Neural cell (in vitro differentiated cells): Measurements from ENCODE around the gene TRABD2A. TPM values are rescaled to one million over a fixed set of nuclear protein-coding genes. Genes with fewer than 3 reads are reported as not detected.

Experiments
- H2AFZ ChIP-seq: fragments of 200-600, 300-800 bp; sonication (generic), shearing (Covaris generic); 2 replicates; pipeline ENCODE4 v1.6.0; 2014; ENCODE audit warnings: low read depth, mild to moderate bottlenecking, antibody characterized with exemption, low read length, moderate library complexity
- H3F3A ChIP-seq: fragments of 200-600 bp; shearing (Covaris generic); 2 replicates; pipeline ENCODE4 v1.6.1; 2016; ENCODE audit warnings: mild to moderate bottlenecking, moderate library complexity, mixed read lengths, antibody characterized with exemption, low read length; ENCODE audit not compliant: insufficient read depth, poor library complexity, severe bottlenecking
- H3K27ac ChIP-seq: fragments of 200-600, 300-800 bp; sonication (generic), shearing (Covaris generic); 2 replicates; pipeline ENCODE4 v1.5.1; 2014; ENCODE audit warnings: mild to moderate bottlenecking, low read length, moderate library complexity
- H3K27me3 ChIP-seq: fragments of 300-800, 200-600 bp; sonication (generic), shearing (Covaris generic); 2 replicates; pipeline ENCODE4 v1.6.0; 2014; ENCODE audit warnings: mild to moderate bottlenecking, low read depth, low read length, moderate library complexity; ENCODE audit not compliant: insufficient read depth
- H3K36me3 ChIP-seq: fragments of 300-800, 200-600 bp; sonication (generic), shearing (Covaris generic); 2 replicates; pipeline ENCODE4 v1.5.1; 2014; ENCODE audit warnings: mild to moderate bottlenecking, antibody characterized with exemption, low read length, moderate library complexity; ENCODE audit not compliant: insufficient read depth
- H3K4me2 ChIP-seq: fragments of 300-800, 200-600 bp; sonication (generic), shearing (Covaris generic); 2 replicates; pipeline ENCODE4 v1.6.0; 2014; ENCODE audit warnings: mild to moderate bottlenecking, low read length
- H3K4me3 ChIP-seq: fragments of 300-800, 200-600 bp; sonication (generic), shearing (Covaris generic); 2 replicates; pipeline ENCODE4 v1.5.1; 2014; ENCODE audit warnings: mild to moderate bottlenecking, low read length, moderate library complexity
- H3K79me2 ChIP-seq: fragments of 200-600 bp; shearing (Covaris generic); replicated peaks from 2 replicates; pipeline ENCODE4 v1.6.0; 2014; ENCODE audit warnings: mild to moderate bottlenecking, low read length, moderate library complexity; ENCODE audit not compliant: insufficient read depth
- H3K9ac ChIP-seq: fragments of 300-800, 200-600 bp; sonication (generic), shearing (Covaris generic); 2 replicates; pipeline ENCODE4 v1.6.1; 2016; ENCODE audit warnings: mild to moderate bottlenecking, low read length, mixed read lengths
- H3K9me2 ChIP-seq: fragments of 200-600 bp; shearing (Covaris generic); 2 replicates; pipeline ENCODE4 v1.6.1; 2016; ENCODE audit warnings: mild to moderate bottlenecking, low read length, mixed read lengths; ENCODE audit not compliant: insufficient read depth
- H3K9me3 ChIP-seq: fragments of 200-600, 300-800 bp; sonication (generic), shearing (Covaris generic); 2 replicates; pipeline ENCODE4 v1.6.1; 2016; ENCODE audit warnings: mild to moderate bottlenecking, mixed run types, low read length, moderate library complexity, mixed read lengths
- H4K20me1 ChIP-seq: fragments of 200-600 bp; shearing (Covaris generic); 2 replicates; pipeline ENCODE4 v1.6.1; 2016; ENCODE audit warnings: mild to moderate bottlenecking, mixed run types; ENCODE audit not compliant: insufficient read depth
- CTCF ChIP-seq: fragments of 450-650 bp; IDR thresholded peaks from 2 replicates; pipeline ENCODE4 v1.5.1; 2014; ENCODE audit warnings: antibody characterized with exemption, mild to moderate bottlenecking, moderate library complexity; ENCODE audit not compliant: poor library complexity, severe bottlenecking
- EP300 ChIP-seq: fragments of 450-650 bp; conservative IDR thresholded peaks from 2 replicates; pipeline ENCODE4 v1.6.1; 2014; ENCODE audit warnings: antibody characterized with exemption, mild to moderate bottlenecking, moderate library complexity; ENCODE audit not compliant: poor library complexity, severe bottlenecking
- EZH2 ChIP-seq: fragments of 200-600, 300-800 bp; shearing (Covaris generic), sonication (generic); IDR thresholded peaks from 2 replicates; pipeline ENCODE4 v1.6.1; 2014; ENCODE audit warnings: antibody characterized with exemption, low read length, borderline replicate concordance, mild to moderate bottlenecking; ENCODE audit not compliant: insufficient read depth, poor library complexity, severe bottlenecking
- MXI1 ChIP-seq: fragments of 450-650 bp; conservative IDR thresholded peaks from 2 replicates; pipeline ENCODE4 v1.6.1; 2014; ENCODE audit warnings: antibody characterized with exemption, mild to moderate bottlenecking; ENCODE audit not compliant: poor library complexity, severe bottlenecking
- POLR2AphosphoS5 ChIP-seq: IDR thresholded peaks from 2 replicates; pipeline ENCODE4 v1.6.1; 2012
- RAD21 ChIP-seq: fragments of 450-650 bp; conservative IDR thresholded peaks from 2 replicates; pipeline ENCODE4 v1.6.1; 2014; ENCODE audit warnings: antibody characterized with exemption, mild to moderate bottlenecking, moderate library complexity
- SMC3 ChIP-seq: fragments of 450-650 bp; conservative IDR thresholded peaks from 2 replicates; pipeline ENCODE4 v1.6.1; 2014; ENCODE audit warnings: antibody characterized with exemption, mild to moderate bottlenecking, moderate library complexity; ENCODE audit not compliant: poor library complexity
- TAF1 ChIP-seq: IDR thresholded peaks from 2 replicates; pipeline ENCODE4 v1.6.1; 2012; ENCODE audit warnings: low read depth
- polyA plus RNA-seq: library from polyadenylated mRNA; depleted of rRNA; stranded (reverse); fragments of >200 nt; gene quantifications from 2 replicates; pipeline ENCODE4 v1.2.3, GENCODE V29; 2014
- TF ChIP-seq, protein P1 (sequence below): IDR thresholded peaks from 2 replicates; pipeline ENCODE4 v1.6.1; 2012; ENCODE audit warnings: borderline replicate concordance

The TRABD2A gene
- polyA plus RNA-seq, 1 donor from 2014 or later, result 0.17 TPM

DNA sequence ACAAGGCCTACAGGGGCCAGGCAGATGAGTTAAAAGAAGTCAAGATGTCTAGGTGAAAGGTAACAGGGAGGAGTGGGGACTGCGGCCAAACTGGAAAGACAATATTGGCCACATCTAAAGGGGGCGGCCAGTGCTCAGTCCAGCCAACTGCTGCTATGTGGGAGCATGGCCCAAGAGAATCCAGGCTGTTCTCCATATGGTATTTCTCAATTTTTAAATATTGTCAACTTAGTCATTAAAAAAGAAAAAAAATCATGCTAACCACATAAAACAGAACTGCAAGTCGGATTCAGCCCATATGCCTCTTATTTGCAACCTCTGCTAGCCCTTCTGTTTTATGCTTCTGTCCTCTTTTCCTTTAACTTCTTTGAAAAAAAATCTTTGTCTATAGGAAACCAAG is 14.8 kb downstream of the TRABD2A start:
- no peak overlapping the region for H2AFZ ChIP-seq
- no peak overlapping the region for H3K9ac ChIP-seq
- no peaks in the 10 kb centered on the region for H3K9me3 ChIP-seq
- no peaks in the 10 kb centered on the region for H3K27me3 ChIP-seq
- H3K36me3 ChIP-seq, result no peaks in the 10 kb centered on the region
- no peak for TF ChIP-seq EZH2
- H3K79me2 ChIP-seq, result no peaks in the 10 kb centered on the region
- H3K9me2 ChIP-seq, result no peaks in the 10 kb centered on the region
- H4K20me1 ChIP-seq, result no peaks in the 10 kb centered on the region
- no peak overlapping the region for H3K4me3 ChIP-seq
- H3F3A ChIP-seq, result no peaks in the 10 kb centered on the region
- no peak overlapping the region for H3K27ac ChIP-seq
- H3K4me2 ChIP-seq, result no peak overlapping the region

GRCh38 chr2:84865181-84865783 is 15.6 kb downstream of the TRABD2A start:
- no peaks in the 10 kb centered on the region for H3K9me2 ChIP-seq
- H3K9ac ChIP-seq, result no peak overlapping the region
- H4K20me1 ChIP-seq, result no peaks in the 10 kb centered on the region
- TF ChIP-seq EZH2 (no peak), MXI1 (no peak), RAD21 (peak; percentile 56), CTCF (peak; percentile 56), SMC3 (peak; percentile 47)
- TF ChIP-seq, protein P1, sequence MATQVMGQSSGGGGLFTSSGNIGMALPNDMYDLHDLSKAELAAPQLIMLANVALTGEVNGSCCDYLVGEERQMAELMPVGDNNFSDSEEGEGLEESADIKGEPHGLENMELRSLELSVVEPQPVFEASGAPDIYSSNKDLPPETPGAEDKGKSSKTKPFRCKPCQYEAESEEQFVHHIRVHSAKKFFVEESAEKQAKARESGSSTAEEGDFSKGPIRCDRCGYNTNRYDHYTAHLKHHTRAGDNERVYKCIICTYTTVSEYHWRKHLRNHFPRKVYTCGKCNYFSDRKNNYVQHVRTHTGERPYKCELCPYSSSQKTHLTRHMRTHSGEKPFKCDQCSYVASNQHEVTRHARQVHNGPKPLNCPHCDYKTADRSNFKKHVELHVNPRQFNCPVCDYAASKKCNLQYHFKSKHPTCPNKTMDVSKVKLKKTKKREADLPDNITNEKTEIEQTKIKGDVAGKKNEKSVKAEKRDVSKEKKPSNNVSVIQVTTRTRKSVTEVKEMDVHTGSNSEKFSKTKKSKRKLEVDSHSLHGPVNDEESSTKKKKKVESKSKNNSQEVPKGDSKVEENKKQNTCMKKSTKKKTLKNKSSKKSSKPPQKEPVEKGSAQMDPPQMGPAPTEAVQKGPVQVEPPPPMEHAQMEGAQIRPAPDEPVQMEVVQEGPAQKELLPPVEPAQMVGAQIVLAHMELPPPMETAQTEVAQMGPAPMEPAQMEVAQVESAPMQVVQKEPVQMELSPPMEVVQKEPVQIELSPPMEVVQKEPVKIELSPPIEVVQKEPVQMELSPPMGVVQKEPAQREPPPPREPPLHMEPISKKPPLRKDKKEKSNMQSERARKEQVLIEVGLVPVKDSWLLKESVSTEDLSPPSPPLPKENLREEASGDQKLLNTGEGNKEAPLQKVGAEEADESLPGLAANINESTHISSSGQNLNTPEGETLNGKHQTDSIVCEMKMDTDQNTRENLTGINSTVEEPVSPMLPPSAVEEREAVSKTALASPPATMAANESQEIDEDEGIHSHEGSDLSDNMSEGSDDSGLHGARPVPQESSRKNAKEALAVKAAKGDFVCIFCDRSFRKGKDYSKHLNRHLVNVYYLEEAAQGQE, result no peak
- no peaks in the 10 kb centered on the region for H3F3A ChIP-seq
- no peaks in the 10 kb centered on the region for H3K9me3 ChIP-seq
- no peaks in the 10 kb centered on the region for H3K27me3 ChIP-seq
- H3K4me3 ChIP-seq, result no peak overlapping the region
- H3K4me2 ChIP-seq, result no peak overlapping the region
- no peaks in the 10 kb centered on the region for H3K79me2 ChIP-seq
- no peaks in the 10 kb centered on the region for H3K36me3 ChIP-seq
- H3K27ac ChIP-seq, result no peak overlapping the region
- H2AFZ ChIP-seq, result no peak overlapping the region

DNA sequence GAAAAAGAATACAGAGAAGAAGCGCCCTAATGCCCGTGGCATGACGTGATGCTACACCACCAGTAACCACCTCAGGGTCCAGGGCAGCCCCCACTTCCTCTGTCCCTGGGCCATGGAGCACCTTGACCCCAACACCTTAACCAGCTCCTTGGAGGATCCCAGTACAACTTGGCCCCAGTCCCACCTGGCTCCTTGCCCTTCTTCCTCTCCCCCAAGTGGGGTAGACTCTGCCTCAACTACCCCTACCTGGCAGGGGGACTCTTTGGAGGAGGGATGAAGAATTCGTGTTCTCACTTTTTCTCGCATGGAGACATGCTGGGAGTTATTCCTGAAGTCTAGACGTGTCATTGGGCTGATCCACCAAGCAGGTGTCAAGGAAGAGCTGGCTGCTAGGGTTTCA is 18.9 kb downstream of the TRABD2A start:
- no peak overlapping the region for H3K9ac ChIP-seq
- no peaks in the 10 kb centered on the region for H3K27me3 ChIP-seq
- H2AFZ ChIP-seq, result no peak overlapping the region
- no peak overlapping the region for H3K27ac ChIP-seq
- no peak overlapping the region for H3K4me3 ChIP-seq
- H3K79me2 ChIP-seq, result no peaks in the 10 kb centered on the region
- H3K36me3 ChIP-seq, result no peaks in the 10 kb centered on the region
- no peaks in the 10 kb centered on the region for H3K9me2 ChIP-seq
- TF ChIP-seq RAD21 (no peak), EZH2 (no peak), MXI1 (no peak), TAF1 (no peak), CTCF (no peak), POLR2AphosphoS5 (no peak), EP300 (no peak), SMC3 (no peak)
- TF ChIP-seq, protein P1, result no peak
- no peaks in the 10 kb centered on the region for H4K20me1 ChIP-seq
- H3K9me3 ChIP-seq, result no peaks in the 10 kb centered on the region
- no peaks in the 10 kb centered on the region for H3F3A ChIP-seq
- H3K4me2 ChIP-seq, result no peak overlapping the region
